Uterus (tissue), 4 donors: Measurements from ENCODE around the gene AZU1. TPM values are rescaled to one million over a fixed set of nuclear protein-coding genes. Genes with fewer than 3 reads are reported as not detected.

Source experiments
- DNase-seq, 2 donors: peaks; one replicate each; pipeline ENCODE4 v3.0.0-alpha.2; 2019 to 2020
- H3K27ac ChIP-seq, 2 donors: fragments of 200-600 bp; sonication (generic); 1 replicate in 1 of 2; 2 replicates in 1 of 2; pipeline ENCODE4 v1.5.1; 2016 to 2018
- H3K27me3 ChIP-seq, 2 donors: fragments of 200-600 bp; sonication (generic); one replicate each; pipeline ENCODE4 v1.5.1; 2018 to 2019; ENCODE audit warnings: control low read depth in 1 of 2
- H3K36me3 ChIP-seq, 2 donors: fragments of 200-600 bp; sonication (generic); one replicate each; pipeline ENCODE4 v1.5.1; 2019; ENCODE audit warnings: control low read depth in 1 of 2
- H3K4me1 ChIP-seq, 2 donors: fragments of 200-600 bp; sonication (generic); one replicate each; pipeline ENCODE4 v1.5.1; 2018 to 2019; ENCODE audit warnings: control low read depth in 1 of 2
- H3K4me3 ChIP-seq, 2 donors: fragments of 200-600 bp; sonication (generic); 1 replicate in 1 of 2; 2 replicates in 1 of 2; pipeline ENCODE4 v1.5.1; 2018 to 2019; ENCODE audit warnings: mild to moderate bottlenecking in 1 of 2
- H3K9me3 ChIP-seq, 2 donors: fragments of 200-600 bp; sonication (generic); one replicate each; pipeline ENCODE4 v1.5.1; 2019; ENCODE audit warnings: control low read depth in 1 of 2
- POLR2A ChIP-seq, 2 donors: fragments of 450-650 bp; IDR thresholded peaks; one replicate each; pipeline ENCODE4 v1.6.1; 2016; ENCODE audit warnings: antibody characterized with exemption in 2 of 2, mild to moderate bottlenecking in 1 of 2, moderate library complexity in 1 of 2
- intact Hi-C: fragments of 100-400 bp; cut with DNase I; formaldehyde crosslinking; loops from one replicate; pipeline ENCODE4 v1.15.1; 2023; ENCODE audit warnings: low total_unique reads
- total RNA-seq, 4 donors: library from RNA; depleted of rRNA in 3 of 4; stranded (reverse); fragments of >200 nt in 3 of 4; gene quantifications; one replicate each; pipeline versions ENCODE4 v1.1.0 to v1.2.4, GENCODE V29; 2014 to 2023
- TF ChIP-seq, protein P1 (sequence below), 4 experiments: fragments of 200-600 bp in 2 of 4; fragments of 450-650 bp in 2 of 4; sonication (generic) in 2 of 4; IDR thresholded peaks; one replicate each; pipeline ENCODE4 v1.5.1; 2016 to 2019; ENCODE audit warnings: antibody characterized with exemption in 4 of 4, mild to moderate bottlenecking in 2 of 4, moderate library complexity in 1 of 4
- donor health status: DM: yes; HTN: yes; CAD: no.

The AZU1 gene
- total RNA-seq, 4 donors from 2014 or later: 0.85 to 2.6 TPM; not detected in 2

DNA sequence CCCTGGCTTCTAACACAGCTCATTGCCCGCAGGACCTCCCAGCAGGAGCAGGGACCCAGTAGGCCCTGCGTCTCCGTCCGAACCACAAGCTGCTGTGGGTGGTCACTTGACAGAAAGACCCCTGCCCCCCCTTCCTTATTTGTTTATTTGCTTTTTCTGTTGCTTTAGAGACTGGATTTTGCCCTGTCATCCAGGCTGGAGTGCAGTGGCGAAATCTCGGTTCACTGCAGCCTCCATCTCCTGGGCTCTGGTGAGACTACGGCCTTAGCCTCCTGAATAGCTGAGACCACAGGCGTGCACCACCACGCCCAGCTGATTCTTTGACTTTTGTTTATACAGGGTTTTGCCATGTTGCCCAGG lies 38.0 kb upstream of the AZU1 start:
- intact Hi-C loops: no loop called here
- TF ChIP-seq, protein P1, sequence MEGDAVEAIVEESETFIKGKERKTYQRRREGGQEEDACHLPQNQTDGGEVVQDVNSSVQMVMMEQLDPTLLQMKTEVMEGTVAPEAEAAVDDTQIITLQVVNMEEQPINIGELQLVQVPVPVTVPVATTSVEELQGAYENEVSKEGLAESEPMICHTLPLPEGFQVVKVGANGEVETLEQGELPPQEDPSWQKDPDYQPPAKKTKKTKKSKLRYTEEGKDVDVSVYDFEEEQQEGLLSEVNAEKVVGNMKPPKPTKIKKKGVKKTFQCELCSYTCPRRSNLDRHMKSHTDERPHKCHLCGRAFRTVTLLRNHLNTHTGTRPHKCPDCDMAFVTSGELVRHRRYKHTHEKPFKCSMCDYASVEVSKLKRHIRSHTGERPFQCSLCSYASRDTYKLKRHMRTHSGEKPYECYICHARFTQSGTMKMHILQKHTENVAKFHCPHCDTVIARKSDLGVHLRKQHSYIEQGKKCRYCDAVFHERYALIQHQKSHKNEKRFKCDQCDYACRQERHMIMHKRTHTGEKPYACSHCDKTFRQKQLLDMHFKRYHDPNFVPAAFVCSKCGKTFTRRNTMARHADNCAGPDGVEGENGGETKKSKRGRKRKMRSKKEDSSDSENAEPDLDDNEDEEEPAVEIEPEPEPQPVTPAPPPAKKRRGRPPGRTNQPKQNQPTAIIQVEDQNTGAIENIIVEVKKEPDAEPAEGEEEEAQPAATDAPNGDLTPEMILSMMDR (IDR thresholded peaks at IDR 0.05): no peak
- TF ChIP-seq POLR2A (IDR thresholded peaks at IDR 0.05): no peak
- DNase-seq: no peak
- H3K27ac ChIP-seq: peak overlapping the region in 1 of 2 donors; percentile 58
- H3K36me3 ChIP-seq: no peaks in the 10 kb centered on the region
- no peaks in the 10 kb centered on the region for H3K27me3 ChIP-seq
- no peaks in the 10 kb centered on the region for H3K9me3 ChIP-seq
- H3K4me3 ChIP-seq: no peak overlapping the region
- H3K4me1 ChIP-seq: no peaks in the 10 kb centered on the region

DNA sequence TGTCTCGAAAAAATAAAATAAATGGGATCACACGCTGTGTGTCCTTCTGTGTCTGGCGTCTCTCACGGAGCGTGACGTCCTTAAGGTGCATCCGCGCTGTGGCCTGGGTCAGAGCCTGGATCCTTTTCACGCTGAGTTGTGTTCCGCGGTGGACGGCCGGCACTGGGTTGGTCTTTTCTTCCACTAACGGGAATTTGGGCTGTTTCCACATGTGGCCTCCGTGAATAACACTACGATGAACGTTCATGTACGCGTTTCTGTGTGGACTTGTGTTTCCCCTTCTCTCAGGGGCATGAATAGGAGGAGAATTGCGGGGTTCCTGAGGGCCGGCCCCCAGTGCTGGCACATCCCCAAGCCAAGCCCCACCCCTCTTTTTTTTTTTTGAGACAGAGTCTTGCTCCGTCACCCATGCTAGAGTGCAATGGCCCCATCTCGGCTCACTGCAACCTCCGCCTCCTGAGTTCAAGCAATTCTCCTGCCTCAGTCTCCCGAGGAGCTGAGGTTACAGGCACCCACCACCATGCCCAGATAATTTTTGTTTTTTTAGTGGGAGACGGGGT lies 36.5 kb upstream of the AZU1 start:
- peaks cover 0 to 3% of the 10 kb centered on the region in 2 donors for H3K4me1 ChIP-seq
- TF ChIP-seq, protein P1 (IDR thresholded peaks at IDR 0.05): no peak
- no peak for TF ChIP-seq POLR2A (IDR thresholded peaks at IDR 0.05)
- no peak for DNase-seq
- intact Hi-C loops: no loop called here
- no peaks in the 10 kb centered on the region for H3K27me3 ChIP-seq
- no peak overlapping the region for H3K4me3 ChIP-seq
- no peaks in the 10 kb centered on the region for H3K9me3 ChIP-seq
- H3K27ac ChIP-seq: no peak overlapping the region
- H3K36me3 ChIP-seq: no peaks in the 10 kb centered on the region

DNA sequence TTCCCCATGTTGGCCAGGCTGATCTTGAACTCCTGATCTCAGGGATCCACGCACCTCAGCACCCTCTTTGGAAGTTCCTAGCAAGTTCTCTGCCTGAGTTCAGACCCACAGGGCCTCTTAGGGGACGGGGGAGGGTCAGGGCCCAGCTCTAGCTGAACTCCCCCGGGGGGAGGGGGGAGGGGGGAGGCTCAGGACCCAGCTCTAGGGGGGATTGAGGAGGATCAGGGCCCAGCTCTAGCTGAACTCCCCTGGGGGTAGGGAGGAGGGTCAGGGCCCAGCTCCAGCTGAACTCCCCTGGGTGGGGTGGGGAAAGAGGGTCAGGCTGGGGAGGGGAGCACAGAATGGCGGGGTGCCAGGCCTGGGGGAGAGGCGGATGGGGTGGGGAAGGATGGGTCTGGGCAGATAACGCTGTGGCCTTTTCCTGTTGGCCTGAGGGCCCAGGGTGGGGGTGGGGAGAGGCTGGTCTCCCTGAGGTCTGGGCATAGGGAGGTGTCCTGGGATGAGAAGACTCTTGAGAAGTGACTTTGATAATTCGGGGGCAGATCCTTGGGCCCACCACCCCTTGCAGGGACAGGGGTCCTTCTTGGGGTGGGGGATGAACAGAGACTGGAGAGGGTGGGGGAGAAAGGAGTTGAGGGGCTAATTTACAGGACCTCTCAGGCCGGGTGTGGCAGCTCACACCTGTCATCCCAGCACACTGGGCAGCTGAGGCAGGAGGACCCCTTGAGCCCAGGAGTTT lies 35.9 kb upstream of the AZU1 start:
- DNase-seq: no peak
- TF ChIP-seq, protein P1 (IDR thresholded peaks at IDR 0.05): no peak
- TF ChIP-seq POLR2A (IDR thresholded peaks at IDR 0.05): no peak
- H3K27me3 ChIP-seq: no peaks in the 10 kb centered on the region
- peak overlapping the region; percentile 20 to 31 for H3K27ac ChIP-seq
- no peak overlapping the region for H3K4me3 ChIP-seq
- H3K4me1 ChIP-seq: peaks cover 0 to 5% of the 10 kb centered on the region in 2 donors
- H3K9me3 ChIP-seq: no peaks in the 10 kb centered on the region
- intact Hi-C loops: no loop called here
- H3K36me3 ChIP-seq: no peaks in the 10 kb centered on the region

DNA sequence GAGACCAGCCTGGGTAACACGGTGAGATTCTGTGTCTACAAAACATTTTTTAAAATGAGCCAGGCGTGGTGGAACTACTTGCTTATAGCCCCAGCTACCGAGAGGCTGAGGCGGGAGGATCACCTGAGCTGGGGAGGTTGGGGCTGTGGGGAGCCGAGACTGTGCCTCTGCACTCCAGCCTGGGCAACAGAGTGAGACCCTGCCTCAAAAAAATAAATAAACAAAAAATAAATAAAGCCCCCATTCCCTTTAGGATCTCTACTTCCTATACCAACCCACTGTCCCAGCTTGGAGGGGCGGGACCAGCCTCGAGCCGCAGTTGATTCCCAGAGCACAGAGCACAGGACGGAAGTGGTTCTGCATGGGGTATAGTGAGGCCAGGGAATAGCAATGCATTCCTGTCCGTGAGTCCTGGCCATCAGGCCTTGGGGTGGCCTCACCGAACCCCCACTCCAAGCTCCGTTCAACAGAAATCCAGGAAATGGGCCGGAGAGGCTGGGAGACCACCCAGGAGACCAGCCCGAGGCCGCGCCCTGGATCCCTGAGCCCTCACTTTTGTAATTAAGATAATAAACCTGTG lies 35.2 kb upstream of the AZU1 start:
- Histone ChIP-seq H3K36me3 (no peaks in the 10 kb centered on the region), H3K9me3 (no peaks in the 10 kb centered on the region), H3K4me3 (no peak overlapping the region), H3K27me3 (no peaks in the 10 kb centered on the region), H3K27ac (peak overlapping the region in 1 of 2 donors; percentile 20), H3K4me1 (peaks cover 0 to 5% of the 10 kb centered on the region in 2 donors)
- intact Hi-C loops: no loop called here
- no peak for DNase-seq
- TF ChIP-seq POLR2A (IDR thresholded peaks at IDR 0.05): no peak
- TF ChIP-seq, protein P1 (IDR thresholded peaks at IDR 0.05): no peak

DNA sequence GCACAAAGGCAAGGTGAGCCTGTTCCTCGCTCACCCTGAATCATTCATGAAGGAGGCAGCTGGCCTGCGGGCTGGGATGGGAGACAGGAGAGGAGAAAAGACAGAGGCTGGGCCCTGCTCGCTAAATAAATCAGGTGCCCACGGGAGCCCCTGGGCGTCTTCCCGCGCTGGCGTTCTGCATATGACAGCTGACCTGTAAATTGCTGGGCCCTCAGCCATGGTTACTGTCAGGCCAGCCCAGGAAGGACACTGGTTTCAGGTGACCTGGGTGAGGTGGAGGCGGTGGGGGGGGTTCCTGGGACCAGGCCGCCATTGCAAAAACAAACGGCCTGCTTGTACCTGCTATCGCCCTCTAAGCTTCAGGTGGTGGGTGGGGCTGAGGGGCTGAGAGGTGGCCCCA lies 33.8 kb upstream of the AZU1 start:
- peaks cover 4 to 5% of the 10 kb centered on the region in 2 donors for H3K4me1 ChIP-seq
- intact Hi-C loops: no loop called here
- TF ChIP-seq POLR2A (IDR thresholded peaks at IDR 0.05): no peak
- TF ChIP-seq, protein P1 (IDR thresholded peaks at IDR 0.05): no peak

More for the DNA sequence above, 33.8 kb upstream of the AZU1 start:
- H3K9me3 ChIP-seq: no peaks in the 10 kb centered on the region
- H3K27ac ChIP-seq: no peak overlapping the region
- H3K27me3 ChIP-seq: no peaks in the 10 kb centered on the region
- DNase-seq: no peak
- no peak overlapping the region for H3K4me3 ChIP-seq
- H3K36me3 ChIP-seq: no peaks in the 10 kb centered on the region
